GM12864 (cell line): ENCODE data around the gene ROGDI.

Experiments used
- DNase-seq: peaks from one replicate; pipeline ENCODE4 v3.0.0-alpha.2; 2011; ENCODE audit warnings: low read depth
- H3K4me3 ChIP-seq: 2 replicates; pipeline ENCODE4 v1.5.1; 2011; ENCODE audit warnings: mild to moderate bottlenecking, low read depth, low read length, control low read depth
- CTCF ChIP-seq: IDR thresholded peaks from 2 replicates; pipeline ENCODE4 v1.5.1; 2011; ENCODE audit warnings: low read depth, mild to moderate bottlenecking, moderate library complexity, low read length, control low read depth, inconsistent platforms; ENCODE audit errors: missing control alignments

Gene ROGDI

GRCh38 chr16:4755687-4756086 is 46.7 kb downstream of the ROGDI start:
- H3K4me3 ChIP-seq, result no peak overlapping the region
- TF ChIP-seq CTCF, result no peak
- DNase-seq, result no peak

- H3K4me3 ChIP-seq, result no peak overlapping the region
Measured at GRCh38 chr16:4754865-4755264, 47.6 kb downstream of the ROGDI start.

GRCh38 chr16:4753227-4753626 is 49.2 kb downstream of the ROGDI start:
- H3K4me3 ChIP-seq, result no peak overlapping the region
- no peak for DNase-seq
- no peak for TF ChIP-seq CTCF

More at GRCh38 chr16:4754865-4755264, 47.6 kb downstream of the ROGDI start:
- no peak for DNase-seq
- no peak for TF ChIP-seq CTCF

GRCh38 chr16:4752351-4753100 is 49.9 kb downstream of the ROGDI start:
- no peak for DNase-seq
- TF ChIP-seq CTCF, result no peak
- no peak overlapping the region for H3K4me3 ChIP-seq

GRCh38 chr16:4750896-4751295 is 51.5 kb downstream of the ROGDI start:
- no peak for TF ChIP-seq CTCF
- no peak for DNase-seq
- no peak overlapping the region for H3K4me3 ChIP-seq

- no peak for DNase-seq
- no peak overlapping the region for H3K4me3 ChIP-seq
- no peak for TF ChIP-seq CTCF
Measured at GRCh38 chr16:4749700-4750257, 52.7 kb downstream of the ROGDI start.
